IPS DF 4.7 (cell line): ENCODE data around the gene MYCL.
"Not testable (repeated sequence)": the region's sequence is repeated elsewhere in the genome, so short reads cannot be mapped to it uniquely, and the experiment has no call there.

ENCODE experiments used
- DNase-seq: peaks from one replicate; pipeline ENCODE4 v3.0.0-alpha.2; 2013; ENCODE audit warnings: low spot score; ENCODE audit errors: extremely low read depth

The MYCL gene

DNA sequence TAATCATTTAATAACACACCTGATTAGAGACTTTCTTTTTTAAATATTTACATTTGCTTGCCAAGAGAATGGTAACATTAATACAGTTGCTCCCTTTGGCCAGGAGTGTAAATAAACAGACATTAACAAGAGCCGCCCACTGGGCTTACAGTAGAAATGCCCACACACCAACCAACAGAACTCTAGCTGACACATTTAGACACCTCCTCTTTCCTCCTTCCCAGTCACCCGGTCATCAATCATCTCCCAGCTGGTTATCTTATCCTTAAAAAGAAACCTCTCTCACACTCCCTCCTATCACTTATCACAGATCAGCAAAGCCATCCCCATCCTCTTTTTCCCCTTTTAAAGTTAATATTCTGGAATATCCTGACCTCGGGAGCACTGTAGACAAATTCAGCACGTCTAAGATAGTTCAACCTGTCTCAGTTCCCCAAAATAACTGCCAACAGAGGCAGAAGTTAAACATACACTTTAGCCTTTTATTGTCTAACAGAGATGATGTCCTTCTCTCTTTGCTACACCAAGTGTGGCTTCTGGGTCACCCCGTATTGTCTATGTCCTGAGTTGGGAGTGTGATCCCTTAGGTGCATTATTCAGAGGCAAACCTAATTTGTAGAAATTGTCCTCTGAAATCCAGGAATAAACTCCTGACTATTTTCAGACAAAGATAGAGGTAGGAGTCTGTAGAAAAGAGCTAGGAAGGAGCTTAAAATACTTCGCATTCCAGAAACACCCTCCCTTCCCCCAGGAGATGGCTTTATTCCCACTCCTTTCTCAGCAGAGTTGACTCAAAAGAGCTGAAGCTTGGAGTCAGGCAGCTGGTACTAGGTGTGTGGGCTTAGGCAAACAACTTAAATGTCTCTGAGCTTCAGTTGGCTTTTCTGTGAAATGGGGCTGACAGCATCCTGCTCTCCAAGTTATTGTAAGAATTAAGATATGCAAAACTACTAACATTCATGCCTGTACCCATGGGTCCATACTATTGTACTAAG is 8.8 kb downstream of the MYCL start:
- DNase-seq: no peak

DNA sequence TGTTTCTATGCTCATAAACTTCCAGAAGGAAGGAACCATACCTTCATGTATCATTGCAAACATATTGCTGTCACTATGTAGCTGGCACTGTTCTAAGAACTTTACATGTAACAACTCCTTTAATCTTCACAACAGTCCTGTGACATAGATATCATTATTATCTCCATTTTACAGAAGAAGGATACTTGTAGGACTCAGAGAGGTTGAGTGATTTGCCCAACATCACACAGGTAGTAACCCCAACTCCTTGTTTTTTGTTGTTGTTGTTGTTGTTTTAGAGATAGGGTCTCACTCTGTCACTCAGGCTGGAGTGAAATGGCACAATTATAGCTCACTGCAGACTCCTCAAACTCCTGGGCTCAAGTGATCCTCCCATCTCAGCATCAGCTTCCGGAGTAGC is 10.8 kb downstream of the MYCL start:
- DNase-seq: no peak

DNA sequence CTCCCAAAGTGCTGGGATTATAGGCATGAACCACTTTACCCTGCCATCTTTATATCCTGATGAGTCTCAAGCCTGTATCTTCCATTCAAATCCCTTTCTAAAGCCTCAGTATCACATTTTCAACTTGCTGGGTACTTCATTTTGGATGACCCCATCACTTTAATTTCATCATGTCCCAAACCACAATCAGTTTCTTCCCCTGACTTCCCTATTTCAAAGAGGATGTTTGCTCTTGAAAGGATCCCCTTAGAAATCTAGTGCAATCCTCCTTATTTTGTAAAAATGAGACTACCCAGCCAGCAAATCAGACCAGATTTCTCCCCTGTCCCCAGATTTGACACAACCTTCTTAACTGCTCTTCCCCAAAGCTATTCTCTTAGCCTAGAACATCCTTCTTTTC is 11.4 kb downstream of the MYCL start:
- no peak for DNase-seq

DNA sequence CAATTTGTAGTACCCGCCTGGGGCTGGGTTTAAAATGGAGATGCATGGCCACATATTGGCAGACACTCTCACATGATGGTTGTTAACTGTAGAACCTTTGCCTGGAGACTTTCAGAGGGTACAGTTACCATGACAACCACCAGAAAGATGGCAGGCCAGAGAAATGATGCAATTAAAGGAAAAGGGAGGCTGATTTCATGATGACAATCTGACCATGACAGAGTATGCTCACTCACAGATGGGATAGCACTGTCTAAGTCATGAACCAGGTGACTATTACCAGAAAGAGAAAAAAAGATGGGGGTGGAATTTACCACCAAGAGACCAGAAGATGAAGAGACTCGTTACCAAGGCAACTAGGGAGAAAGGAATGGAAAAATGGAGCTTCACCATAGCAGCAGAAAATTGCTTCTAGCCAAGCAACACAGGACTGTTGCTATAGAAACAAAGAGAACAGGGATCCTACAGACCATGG is 14.9 kb downstream of the MYCL start:
- DNase-seq: no peak

DNA sequence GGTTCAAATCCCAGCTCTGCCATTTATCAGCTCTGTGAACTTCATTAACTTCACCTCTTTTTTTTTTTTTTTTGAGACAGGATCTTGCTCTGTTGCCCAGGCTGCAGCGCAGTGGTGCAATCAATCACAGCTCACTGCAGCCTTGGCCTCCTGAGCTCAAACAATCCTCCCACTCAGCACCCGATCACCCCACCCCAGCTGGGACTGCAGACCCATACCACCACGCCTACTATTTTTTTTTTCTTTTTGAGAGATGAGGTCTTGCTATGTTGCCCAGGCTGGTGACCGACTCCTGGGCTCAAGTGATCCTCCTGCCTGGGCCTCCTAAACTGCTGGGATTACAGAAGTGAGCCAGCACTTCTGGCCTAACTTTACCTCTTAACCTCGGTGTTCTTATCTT is 16.2 kb downstream of the MYCL start:
- DNase-seq: no peak

DNA sequence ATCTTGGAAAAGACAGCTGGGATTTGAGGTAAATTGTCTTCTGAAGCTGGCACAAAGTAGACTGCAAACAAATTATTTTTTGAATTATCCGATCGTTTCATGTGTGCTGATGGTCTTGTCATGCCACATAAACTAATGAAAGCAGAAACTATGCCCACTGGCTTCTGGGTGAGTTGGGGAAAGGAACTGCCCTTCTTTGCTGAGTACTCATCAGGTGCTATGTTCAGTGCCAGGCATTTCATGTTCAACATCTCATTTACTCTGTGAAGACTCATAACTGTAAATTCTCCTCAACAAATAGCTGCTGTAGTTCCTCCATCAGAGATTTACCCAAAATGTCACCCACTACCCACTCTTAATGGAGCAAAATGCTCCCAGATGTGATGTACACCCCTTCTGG is 19.6 kb downstream of the MYCL start:
- DNase-seq: no peak

DNA sequence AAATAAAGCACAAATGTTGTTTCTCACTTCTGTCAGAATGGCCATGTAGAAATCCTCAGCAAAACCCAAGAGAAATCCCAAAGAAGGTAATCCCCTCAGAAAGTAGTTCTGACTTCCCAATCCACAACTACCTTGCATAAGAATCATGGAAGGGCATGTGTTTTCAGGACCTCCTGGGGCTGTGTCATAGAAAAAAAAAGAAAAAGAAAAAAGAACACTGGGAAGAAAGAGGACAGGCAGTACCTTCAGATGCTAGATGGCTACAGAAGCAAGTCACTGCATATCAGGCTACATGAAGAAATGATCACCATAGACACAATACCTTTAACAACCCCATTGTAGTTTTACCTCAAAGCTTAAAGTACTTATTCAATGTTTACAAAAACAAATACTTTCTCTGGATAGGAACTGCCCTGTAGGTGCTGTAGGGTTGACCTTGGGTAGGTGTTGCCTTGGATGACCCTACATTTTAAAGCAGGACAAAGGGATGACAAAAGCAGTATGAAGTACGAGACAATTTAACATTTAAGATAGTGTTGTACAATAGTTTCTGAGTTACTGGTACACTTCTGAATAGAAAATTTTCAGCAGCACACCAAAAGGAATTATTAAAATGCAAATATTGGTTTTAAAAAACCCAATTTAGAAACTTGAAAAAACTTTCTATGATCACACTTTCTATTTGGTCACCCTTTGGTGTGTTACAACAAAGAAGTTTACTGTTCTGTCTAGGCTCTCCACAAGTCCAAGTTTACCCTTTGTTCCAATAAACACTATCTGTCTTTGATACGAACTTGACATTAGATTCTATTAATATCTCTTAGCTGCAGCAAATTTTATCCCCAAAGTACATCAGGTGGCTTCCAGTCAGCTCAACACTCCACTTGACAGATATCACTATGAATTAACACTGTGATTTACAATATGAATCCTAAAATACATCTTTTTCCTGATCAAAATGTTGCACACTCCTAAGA is 23.4 kb downstream of the MYCL start:
- no peak for DNase-seq

DNA sequence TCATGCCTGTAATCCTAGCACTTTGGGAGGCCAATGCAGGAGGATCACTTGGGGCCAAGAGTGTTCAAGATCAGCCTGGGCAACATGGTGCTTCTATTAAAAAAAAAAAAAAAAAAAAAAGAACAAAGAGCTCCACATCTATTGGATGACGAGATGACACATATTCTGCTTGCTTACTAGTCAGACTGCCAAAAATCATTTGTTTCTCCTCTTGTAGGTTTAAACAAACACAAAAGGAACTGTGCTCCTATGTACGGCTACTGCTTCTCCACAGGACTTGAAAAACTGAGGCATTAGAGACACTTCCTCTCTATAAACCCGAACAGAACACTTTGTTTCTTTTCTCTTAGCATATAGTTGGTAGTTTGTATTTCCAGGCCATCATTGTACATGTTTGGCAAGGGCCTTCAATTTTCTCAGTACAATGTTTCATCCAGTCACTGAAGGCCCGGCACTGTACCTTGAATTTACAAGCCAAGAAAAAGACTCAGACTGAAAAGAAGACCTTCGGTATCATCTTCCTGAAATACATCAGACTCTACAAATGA is 24.4 kb downstream of the MYCL start:
- no peak for DNase-seq

DNA sequence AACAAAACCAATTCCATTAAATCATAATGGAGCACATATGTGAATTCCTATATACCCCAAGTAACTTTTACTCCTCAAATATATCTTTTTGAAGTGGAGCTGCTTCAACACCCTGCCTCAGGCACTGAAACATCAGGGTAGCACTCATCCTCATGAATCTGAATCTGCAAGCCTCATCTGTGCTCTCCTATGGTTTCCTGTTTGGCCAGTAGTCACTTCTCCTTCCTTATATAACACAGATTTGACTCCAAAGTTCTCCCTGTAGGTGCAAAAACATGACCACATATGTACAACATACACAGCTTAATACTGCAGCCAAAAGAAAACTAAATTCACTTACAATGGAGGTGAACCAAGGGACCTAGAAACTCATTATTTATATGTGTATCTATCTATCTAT is 25.6 kb downstream of the MYCL start:
- DNase-seq: no peak

DNA sequence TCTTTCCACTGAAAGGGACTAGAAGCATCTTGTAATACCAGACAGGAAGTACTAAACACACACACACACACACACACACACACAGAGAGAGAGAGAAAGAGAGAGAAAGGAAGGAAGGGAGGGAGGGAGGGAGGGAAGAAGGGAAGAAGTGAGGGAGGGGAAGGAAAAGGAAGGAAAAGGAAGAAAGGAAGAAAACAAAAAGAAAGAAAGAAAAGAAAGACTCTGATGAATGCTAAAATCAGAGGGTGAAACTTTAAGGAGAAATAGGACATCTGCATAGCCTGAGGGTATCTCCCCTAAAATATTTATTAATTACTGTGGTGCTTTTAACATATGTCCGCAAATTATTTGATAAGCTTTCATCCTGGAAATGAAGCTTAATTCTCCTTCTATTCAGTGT is 29.0 kb downstream of the MYCL start:
- no peak for DNase-seq

DNA sequence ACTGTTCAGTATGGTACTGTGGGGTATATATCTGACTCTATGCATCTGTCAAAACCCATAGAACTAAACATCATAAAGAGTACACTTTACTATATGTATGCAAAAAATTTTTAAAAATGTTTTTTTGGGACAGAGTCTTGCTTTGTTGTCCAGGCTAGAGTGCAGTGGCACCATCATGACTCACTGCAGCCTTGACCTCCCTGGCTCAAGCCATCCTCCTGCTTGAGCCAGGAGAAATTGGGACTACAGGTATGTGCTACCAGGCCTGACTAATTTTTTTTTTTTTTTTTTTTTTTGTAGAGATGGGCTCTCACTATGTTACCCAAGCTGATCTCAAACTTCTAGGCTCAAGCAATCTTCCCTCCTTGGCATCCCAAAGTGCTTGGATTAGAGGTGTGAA is 29.9 kb downstream of the MYCL start:
- no peak for DNase-seq

DNA sequence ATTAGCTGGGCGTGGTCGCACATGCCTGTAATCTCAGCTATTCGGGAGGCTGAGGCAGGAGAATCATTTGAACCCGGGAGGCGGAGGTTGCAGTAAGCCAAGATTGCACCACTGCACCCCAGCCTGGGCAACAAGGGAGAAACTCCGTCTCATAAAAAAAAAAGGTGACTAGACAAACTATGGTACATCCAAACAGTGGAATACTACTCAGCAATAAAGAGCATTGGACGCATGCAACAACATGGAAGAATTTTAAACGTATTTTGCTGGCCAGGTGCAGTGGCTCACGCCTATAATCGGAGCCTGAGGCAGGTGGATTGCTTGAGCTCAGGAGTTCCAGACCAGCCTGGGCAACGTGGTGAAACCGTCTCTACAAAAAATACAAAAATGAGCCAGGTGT is 30.7 kb downstream of the MYCL start:
- DNase-seq: not testable (repeated sequence)

DNA sequence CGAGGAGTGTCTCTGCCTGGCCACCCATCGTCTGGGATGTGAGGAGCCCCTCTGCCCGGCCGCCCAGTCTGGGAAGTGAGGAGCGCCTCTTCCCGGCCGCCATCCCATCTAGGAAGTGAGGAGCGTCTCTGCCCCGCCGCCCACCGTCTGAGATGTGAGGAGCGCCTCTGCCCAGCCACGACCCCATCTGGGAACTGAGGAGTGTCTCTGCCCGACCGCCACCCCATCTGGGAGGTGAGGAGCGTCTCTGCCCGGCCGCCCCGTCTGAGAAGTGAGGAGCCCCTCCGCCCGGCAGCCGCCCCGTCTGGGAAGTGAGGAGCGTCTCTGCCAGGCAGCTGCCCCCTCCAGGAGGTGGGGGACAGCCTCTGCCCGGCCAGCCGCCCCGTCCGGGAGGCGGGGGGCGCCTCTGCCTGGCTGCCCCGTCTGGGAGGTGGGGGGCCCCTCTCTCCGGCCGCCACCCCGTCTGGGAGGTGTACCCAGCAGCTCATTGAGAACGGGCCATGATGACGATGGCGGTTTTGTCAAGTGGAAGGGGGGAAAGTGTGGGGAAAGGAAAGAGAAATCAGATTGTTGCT is 32.1 kb downstream of the MYCL start:
- not testable (repeated sequence) for DNase-seq

DNA sequence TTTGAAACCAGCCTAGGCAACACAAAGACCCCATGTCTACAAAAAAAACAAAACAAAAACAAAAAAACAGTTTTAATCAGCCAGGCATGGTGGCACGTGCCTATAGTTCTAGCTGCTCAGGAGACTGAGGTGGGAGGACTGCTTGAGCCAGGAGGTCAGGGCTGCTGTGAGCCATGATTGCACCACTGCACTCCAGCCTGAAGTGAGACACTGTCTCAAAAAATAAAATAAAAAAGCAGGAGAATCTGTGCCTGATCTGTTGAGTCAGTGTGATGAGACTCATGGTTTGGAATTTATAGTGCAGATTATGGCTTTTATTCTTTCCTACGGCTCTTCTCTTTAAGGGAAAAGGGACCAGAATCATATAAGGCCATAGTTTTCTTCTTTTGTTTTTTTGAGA is 35.0 kb downstream of the MYCL start:
- DNase-seq: no peak

DNA sequence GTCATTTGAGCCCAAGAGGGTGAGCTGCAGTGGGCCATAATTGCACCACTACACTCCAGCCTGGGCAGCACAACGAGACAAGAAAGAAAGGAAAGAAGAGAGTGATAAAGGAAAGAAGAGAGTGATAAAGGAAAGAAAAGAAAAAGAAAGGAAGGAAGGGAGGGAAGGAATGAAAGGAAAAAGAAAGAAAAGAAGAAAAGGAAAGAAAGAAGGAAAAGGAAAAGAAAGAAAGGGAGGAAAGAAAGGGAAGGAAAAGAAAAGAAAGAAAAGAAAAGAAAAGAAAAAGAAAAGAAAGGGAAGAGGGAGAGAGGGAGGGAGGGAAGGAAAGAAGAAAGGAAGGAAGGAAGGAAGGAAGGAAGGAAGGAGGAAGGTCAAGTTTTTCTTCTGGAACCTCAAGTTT is 36.0 kb downstream of the MYCL start:
- no peak for DNase-seq

DNA sequence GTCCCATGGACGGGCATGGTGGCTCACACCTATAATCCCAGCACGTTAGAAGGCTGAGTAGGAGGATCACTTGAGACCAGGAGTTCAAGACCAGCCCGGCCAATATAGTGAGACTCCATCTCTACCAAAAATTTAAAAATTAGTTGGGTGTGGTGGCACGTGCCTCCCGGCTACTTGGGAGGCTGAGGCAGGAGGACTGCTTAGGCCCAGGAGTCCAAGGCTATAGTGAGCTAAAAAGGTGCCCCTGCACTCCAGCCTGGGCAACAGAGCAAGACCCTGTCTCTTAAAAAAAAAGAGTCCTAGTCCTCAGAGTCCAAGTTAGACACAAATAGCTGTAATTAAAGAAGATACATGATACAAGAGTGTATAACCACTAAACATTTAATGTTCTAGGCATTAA is 38.5 kb downstream of the MYCL start:
- no peak for DNase-seq

DNA sequence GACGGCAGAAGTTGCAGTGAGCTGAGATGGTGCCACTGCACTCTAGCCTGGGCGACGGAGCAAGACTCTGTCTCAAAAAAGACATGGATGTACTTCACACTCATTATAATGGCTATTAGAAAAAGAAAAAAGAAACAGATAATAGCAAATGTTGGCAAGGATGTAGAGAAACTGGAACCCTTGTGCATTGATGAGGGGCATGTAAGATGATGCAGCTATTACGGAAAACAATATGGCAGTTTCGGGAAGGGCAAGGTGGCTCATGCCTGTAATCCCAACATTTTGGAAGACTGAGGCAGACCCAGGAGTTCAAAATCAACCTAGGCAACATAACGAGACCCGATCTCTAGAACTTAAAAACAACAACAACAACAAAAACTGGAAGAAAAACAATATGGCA is 40.7 kb downstream of the MYCL start:
- DNase-seq: no peak

DNA sequence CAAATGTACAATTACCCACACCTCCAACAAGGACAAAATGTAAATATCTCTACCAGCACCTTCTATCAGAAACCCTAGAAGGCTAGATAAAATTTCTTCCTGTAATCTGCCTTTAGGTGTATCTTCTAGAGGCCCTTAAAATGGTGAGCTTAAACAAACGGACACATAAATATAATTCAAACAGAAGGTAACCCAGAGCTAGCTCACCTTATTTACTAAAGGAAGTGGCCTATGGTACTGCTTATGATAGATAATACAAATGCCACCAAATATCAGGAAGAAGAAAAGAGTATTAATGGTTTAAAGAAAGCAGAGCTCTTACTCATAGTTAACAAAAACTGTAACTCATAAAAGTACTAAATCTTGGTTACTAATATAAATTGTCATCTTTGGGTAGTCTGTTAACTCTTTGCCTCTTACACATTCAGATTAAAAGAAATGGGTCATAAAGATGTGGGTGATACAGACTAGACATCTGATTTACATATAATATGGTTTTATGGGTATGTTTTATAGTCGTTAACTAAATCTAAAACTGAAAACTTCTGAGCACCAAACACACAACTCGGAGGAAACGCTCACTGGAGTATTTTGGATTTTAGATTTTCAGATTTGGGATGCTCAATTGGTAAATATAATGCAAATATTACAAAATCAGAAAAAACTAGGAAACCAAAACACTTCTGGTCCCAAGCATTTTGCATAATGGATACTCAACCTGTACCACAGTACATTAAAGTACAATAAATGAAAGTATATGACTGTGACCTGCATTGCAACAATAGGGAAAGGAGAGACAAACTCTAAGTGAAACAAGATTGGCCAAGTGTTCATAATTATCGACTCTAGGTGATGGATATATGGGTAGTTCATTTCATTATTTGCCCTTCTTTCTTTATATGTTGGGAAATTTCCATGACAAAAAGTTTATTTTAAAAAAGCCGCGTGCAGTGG is 41.6 kb downstream of the MYCL start:
- DNase-seq: no peak

DNA sequence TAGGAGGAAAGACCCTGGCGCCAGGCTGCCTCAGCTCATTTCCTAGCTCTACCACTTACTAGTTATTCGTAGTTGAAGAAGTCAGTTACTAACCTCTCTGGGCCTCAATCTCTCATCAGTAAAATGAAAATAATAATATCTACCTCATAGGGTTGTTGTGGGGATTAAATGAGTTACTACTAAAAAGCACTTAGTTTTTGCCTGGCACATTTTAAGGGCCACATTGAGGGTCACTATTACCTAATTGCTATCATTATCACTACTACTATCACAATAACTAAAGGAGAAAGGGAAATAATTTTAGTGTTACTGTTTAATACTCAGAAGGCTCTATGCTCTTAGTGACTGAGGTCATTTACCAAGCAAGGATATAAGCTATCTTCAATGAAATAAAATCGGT is 43.4 kb downstream of the MYCL start:
- no peak for DNase-seq
